GM23338 (cell line): ENCODE measurements around the gene SLX9.

Source experiments
- CREB1 ChIP-seq: fragments of 250-450 bp; sonication (Bioruptor Pico); IDR thresholded peaks from 2 replicates; pipeline ENCODE4 v1.5.0; 2020; ENCODE audit warnings: low read depth, mild to moderate bottlenecking, moderate library complexity
- CTCF ChIP-seq, 2 experiments: fragments of 200-600 bp in 1 of 2; sonication (generic) in 1 of 2; conservative IDR thresholded peaks; 2 replicates each; pipeline versions ENCODE4 v1.5.1 to v1.6.1; 2016 to 2017; ENCODE audit warnings: antibody characterized with exemption in 2 of 2, low read depth in 2 of 2, mild to moderate bottlenecking in 2 of 2, moderate library complexity in 1 of 2
- ETS1 ChIP-seq: IDR thresholded peaks from 2 replicates; pipeline ENCODE4 v1.6.1; 2016; ENCODE audit warnings: antibody characterized with exemption
- EZH2 ChIP-seq: fragments of 200-600 bp; sonication (generic); IDR thresholded peaks from one replicate; pipeline ENCODE4 v1.8.0; 2017; ENCODE audit warnings: antibody characterized with exemption, mild to moderate bottlenecking, low read depth; ENCODE audit not compliant: unreplicated experiment
- EZH2phosphoT487 ChIP-seq: fragments of 200-600 bp; sonication (generic); IDR thresholded peaks from one replicate; pipeline ENCODE4 v1.8.1; 2018; ENCODE audit warnings: antibody characterized with exemption; ENCODE audit not compliant: unreplicated experiment
- JUNB ChIP-seq: IDR thresholded peaks from one replicate; pipeline ENCODE4 v1.6.1; 2016; ENCODE audit warnings: antibody characterized with exemption; ENCODE audit not compliant: unreplicated experiment
- POLR2AphosphoS5 ChIP-seq: IDR thresholded peaks from 2 replicates; pipeline ENCODE4 v1.6.1; 2016; ENCODE audit warnings: antibody characterized with exemption, low read depth
- STAT1 ChIP-seq: IDR thresholded peaks from one replicate; pipeline ENCODE4 v1.6.1; 2016; ENCODE audit warnings: antibody characterized with exemption; ENCODE audit not compliant: unreplicated experiment
- ZNF331 ChIP-seq: fragments of 250-450 bp; sonication (Bioruptor Pico); IDR thresholded peaks from 2 replicates; pipeline ENCODE4 v1.5.0; 2020; ENCODE audit warnings: low read depth, mild to moderate bottlenecking, moderate library complexity
- TF ChIP-seq, protein P1 (sequence below): IDR thresholded peaks from one replicate; pipeline ENCODE4 v1.6.1; 2018; ENCODE audit warnings: antibody characterized with exemption; ENCODE audit not compliant: unreplicated experiment

GRCh38 chr21:44988607-44989536 is 49.0 kb downstream of the SLX9 start:
- TF ChIP-seq POLR2AphosphoS5 (no peak), CTCF (conservative IDR thresholded peaks at IDR 0.05; ENCODE audit: low read depth in 2 of 2) (no peak), EZH2 (no peak), EZH2phosphoT487 (no peak), ZNF331 (CRISPR knock-in tag) (no peak), CREB1 (CRISPR knock-in tag) (no peak), STAT1 (no peak), ETS1 (no peak), JUNB (no peak)
- TF ChIP-seq, protein P1, sequence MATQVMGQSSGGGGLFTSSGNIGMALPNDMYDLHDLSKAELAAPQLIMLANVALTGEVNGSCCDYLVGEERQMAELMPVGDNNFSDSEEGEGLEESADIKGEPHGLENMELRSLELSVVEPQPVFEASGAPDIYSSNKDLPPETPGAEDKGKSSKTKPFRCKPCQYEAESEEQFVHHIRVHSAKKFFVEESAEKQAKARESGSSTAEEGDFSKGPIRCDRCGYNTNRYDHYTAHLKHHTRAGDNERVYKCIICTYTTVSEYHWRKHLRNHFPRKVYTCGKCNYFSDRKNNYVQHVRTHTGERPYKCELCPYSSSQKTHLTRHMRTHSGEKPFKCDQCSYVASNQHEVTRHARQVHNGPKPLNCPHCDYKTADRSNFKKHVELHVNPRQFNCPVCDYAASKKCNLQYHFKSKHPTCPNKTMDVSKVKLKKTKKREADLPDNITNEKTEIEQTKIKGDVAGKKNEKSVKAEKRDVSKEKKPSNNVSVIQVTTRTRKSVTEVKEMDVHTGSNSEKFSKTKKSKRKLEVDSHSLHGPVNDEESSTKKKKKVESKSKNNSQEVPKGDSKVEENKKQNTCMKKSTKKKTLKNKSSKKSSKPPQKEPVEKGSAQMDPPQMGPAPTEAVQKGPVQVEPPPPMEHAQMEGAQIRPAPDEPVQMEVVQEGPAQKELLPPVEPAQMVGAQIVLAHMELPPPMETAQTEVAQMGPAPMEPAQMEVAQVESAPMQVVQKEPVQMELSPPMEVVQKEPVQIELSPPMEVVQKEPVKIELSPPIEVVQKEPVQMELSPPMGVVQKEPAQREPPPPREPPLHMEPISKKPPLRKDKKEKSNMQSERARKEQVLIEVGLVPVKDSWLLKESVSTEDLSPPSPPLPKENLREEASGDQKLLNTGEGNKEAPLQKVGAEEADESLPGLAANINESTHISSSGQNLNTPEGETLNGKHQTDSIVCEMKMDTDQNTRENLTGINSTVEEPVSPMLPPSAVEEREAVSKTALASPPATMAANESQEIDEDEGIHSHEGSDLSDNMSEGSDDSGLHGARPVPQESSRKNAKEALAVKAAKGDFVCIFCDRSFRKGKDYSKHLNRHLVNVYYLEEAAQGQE: no peak
